Left ventricle myocardium inferior (tissue), 1 donor: Measurements from ENCODE around the gene TSHR. TPM values are rescaled to one million over a fixed set of nuclear protein-coding genes. Genes with fewer than 3 reads are reported as not detected.

Experiments
- DNase-seq: peaks from one replicate; pipeline ENCODE4 v3.0.0-alpha.2; 2020
- H3K27ac ChIP-seq: fragments of 200-600 bp; replicated peaks from 2 replicates; pipeline ENCODE4 v1.8.0; 2021
- H3K27me3 ChIP-seq: fragments of 200-600 bp; 2 replicates; pipeline ENCODE4 v1.8.0; 2021; ENCODE audit warnings: low read depth
- H3K36me3 ChIP-seq: fragments of 200-600 bp; 2 replicates; pipeline ENCODE4 v1.8.0; 2021
- H3K4me1 ChIP-seq: fragments of 200-600 bp; 2 replicates; pipeline ENCODE4 v1.8.0; 2021
- H3K4me3 ChIP-seq: fragments of 200-600 bp; 2 replicates; pipeline ENCODE4 v1.8.0; 2021; ENCODE audit warnings: mild to moderate bottlenecking, moderate library complexity
- H3K9me3 ChIP-seq: fragments of 200-600 bp; replicated peaks from 2 replicates; pipeline ENCODE4 v1.8.0; 2021
- intact Hi-C: fragments of 100-400 bp; cut with micrococcal nuclease; formaldehyde crosslinking; loops from one replicate; pipeline ENCODE4 v1.11.0; 2022
- total RNA-seq: library from RNA; stranded (reverse); fragmentation: NEBNext Ultra II Directional; extraction: Animal tissue kit (Norgen Biotek cat#: 25700); gene quantifications from one replicate; pipeline ENCODE4 v1.2.1, GENCODE V29; 2021
- TF ChIP-seq, protein P1 (sequence below): fragments of 200-600 bp; IDR thresholded peaks from 2 replicates; pipeline ENCODE4 v1.8.0; 2021; ENCODE audit warnings: antibody characterized with exemption, mild to moderate bottlenecking, borderline replicate concordance
- donor health status: DM: no; HTN: yes; CAD: no; lungs with severe emphysema.

TSHR gene
- total RNA-seq, 1 donor from 2014 or later = not detected

DNA sequence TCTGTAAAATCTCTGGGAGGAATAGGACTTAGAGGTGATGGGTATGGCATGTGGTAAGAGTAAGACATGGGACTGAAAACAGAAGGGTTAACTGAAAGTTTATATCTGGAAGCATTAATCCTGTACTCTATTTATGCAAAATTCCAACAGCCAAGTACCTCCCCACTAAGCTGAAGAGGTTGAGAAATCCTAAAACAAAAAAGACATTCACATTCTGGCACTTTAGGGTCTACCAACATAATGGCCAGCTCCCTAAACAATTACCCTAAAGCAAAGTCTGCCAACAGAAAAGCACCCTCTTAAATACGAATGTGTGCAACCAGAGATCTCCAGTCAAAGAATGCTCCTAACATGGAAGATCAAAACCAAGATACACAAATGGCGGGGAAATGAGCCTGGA is 178.0 kb downstream of the TSHR start:
- no peak overlapping the region for H3K27ac ChIP-seq
- DNase-seq = no peak
- TF ChIP-seq, protein P1, sequence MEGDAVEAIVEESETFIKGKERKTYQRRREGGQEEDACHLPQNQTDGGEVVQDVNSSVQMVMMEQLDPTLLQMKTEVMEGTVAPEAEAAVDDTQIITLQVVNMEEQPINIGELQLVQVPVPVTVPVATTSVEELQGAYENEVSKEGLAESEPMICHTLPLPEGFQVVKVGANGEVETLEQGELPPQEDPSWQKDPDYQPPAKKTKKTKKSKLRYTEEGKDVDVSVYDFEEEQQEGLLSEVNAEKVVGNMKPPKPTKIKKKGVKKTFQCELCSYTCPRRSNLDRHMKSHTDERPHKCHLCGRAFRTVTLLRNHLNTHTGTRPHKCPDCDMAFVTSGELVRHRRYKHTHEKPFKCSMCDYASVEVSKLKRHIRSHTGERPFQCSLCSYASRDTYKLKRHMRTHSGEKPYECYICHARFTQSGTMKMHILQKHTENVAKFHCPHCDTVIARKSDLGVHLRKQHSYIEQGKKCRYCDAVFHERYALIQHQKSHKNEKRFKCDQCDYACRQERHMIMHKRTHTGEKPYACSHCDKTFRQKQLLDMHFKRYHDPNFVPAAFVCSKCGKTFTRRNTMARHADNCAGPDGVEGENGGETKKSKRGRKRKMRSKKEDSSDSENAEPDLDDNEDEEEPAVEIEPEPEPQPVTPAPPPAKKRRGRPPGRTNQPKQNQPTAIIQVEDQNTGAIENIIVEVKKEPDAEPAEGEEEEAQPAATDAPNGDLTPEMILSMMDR = no peak
- H3K4me3 ChIP-seq = no peak overlapping the region
- no peaks in the 10 kb centered on the region for H3K36me3 ChIP-seq
- peaks cover 9% of the 10 kb centered on the region for H3K9me3 ChIP-seq
- H3K4me1 ChIP-seq = no peaks in the 10 kb centered on the region
- H3K27me3 ChIP-seq = no peaks in the 10 kb centered on the region
- intact Hi-C loops = no loop called here

DNA sequence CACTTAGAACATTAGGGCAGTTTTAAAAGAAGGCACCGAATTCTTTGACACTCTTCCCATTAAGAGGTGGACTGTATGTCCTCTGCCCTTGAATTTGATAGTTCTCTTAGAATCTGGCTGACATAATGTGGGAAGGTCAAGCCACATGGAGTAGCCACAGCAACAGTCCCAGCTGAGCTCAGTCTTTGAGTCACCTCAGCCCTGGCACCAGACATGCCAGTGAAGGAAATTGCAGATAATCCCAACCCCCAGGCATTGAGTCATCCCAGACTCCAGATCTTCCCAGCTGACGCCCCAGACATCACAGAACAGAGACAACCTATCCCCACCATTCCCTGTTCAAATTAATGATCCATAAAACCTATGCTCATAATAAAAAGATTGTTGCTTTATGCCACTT is 181.9 kb downstream of the TSHR start:
- no peak overlapping the region for H3K4me3 ChIP-seq
- no peaks in the 10 kb centered on the region for H3K27me3 ChIP-seq
- no peaks in the 10 kb centered on the region for H3K4me1 ChIP-seq
- no peak for DNase-seq
- TF ChIP-seq, protein P1 = no peak
- intact Hi-C loops = no loop called here
- H3K36me3 ChIP-seq = no peaks in the 10 kb centered on the region
- H3K27ac ChIP-seq = no peak overlapping the region
- H3K9me3 ChIP-seq = peaks cover 9% of the 10 kb centered on the region

DNA sequence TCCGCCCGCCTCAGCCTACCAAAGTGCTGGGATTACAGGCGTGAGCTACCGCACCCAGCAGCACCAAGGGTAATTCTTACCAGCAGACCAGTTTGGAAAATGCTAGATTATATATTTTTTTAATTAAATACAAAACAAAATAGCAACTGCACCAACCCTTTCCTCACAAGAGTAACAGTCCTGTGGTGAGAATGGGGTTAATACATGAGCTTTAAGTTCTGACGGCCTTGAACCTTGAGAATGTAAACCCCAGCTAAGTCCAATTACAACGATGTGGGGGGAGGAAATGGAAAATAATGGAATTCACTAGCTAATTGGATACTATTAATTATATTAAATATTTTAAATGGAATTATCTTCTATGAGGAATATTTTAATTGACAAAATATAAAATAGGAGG is 183.0 kb downstream of the TSHR start:
- no peak for DNase-seq
- no peak overlapping the region for H3K4me3 ChIP-seq
- H3K27me3 ChIP-seq = no peaks in the 10 kb centered on the region
- H3K9me3 ChIP-seq = peaks cover 9% of the 10 kb centered on the region
- H3K4me1 ChIP-seq = no peaks in the 10 kb centered on the region
- no peak overlapping the region for H3K27ac ChIP-seq
- intact Hi-C loops = no loop called here
- H3K36me3 ChIP-seq = no peaks in the 10 kb centered on the region
- TF ChIP-seq, protein P1 = no peak

DNA sequence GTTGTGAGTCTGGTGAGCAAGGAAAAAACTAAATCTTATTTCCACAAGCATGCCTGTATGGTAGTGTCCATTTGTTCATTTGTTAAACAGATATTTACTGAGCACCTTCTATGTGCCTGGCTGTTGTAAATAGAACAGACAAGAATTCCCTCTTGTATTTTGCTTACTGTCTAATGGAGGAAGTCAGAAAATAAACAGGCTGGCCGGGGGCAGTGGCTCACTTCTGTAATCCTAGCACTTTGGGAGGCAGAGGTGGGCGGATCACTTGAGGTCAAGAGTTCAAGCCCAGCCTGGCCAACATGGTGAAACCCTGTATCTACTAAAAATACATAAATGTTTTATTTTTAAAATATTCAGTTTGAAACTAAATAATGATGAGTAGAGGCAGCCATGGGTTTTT is 186.0 kb downstream of the TSHR start:
- Histone ChIP-seq H3K4me3 (no peak overlapping the region), H3K27ac (no peak overlapping the region), H3K27me3 (no peaks in the 10 kb centered on the region), H3K4me1 (no peaks in the 10 kb centered on the region), H3K9me3 (no peaks in the 10 kb centered on the region), H3K36me3 (no peaks in the 10 kb centered on the region)
- intact Hi-C loops = no loop called here
- no peak for DNase-seq
- TF ChIP-seq, protein P1 = no peak

DNA sequence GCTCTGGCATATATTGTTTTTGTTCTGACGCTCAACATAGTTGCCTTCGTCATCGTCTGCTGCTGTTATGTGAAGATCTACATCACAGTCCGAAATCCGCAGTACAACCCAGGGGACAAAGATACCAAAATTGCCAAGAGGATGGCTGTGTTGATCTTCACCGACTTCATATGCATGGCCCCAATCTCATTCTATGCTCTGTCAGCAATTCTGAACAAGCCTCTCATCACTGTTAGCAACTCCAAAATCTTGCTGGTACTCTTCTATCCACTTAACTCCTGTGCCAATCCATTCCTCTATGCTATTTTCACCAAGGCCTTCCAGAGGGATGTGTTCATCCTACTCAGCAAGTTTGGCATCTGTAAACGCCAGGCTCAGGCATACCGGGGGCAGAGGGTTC is 188.4 kb downstream of the TSHR start:
- no peak for DNase-seq
- TF ChIP-seq, protein P1 = no peak
- H3K9me3 ChIP-seq = no peaks in the 10 kb centered on the region
- H3K36me3 ChIP-seq = no peaks in the 10 kb centered on the region
- no peaks in the 10 kb centered on the region for H3K4me1 ChIP-seq
- intact Hi-C loops = no loop called here
- H3K4me3 ChIP-seq = no peak overlapping the region
- H3K27me3 ChIP-seq = no peaks in the 10 kb centered on the region
- no peak overlapping the region for H3K27ac ChIP-seq
